Measurements from ENCODE around the gene TIPIN. TPM values are rescaled to one million over a fixed set of nuclear protein-coding genes. Genes with fewer than 3 reads are reported as not detected.
A peak's percentile ranks its signal among the peaks of the same experiment; 100 is the strongest.
"Not testable (repeated sequence)": the region's sequence is repeated elsewhere in the genome, so short reads cannot be mapped to it uniquely, and the experiment has no call there.

The TIPIN gene
- total and polyA plus RNA-seq, 8 donors: 2.3 to 13.8 (median 3.1) TPM; not detected in 1

- H3K27me3 ChIP-seq: no peaks in the 10 kb centered on the region
- intact Hi-C loops (cut with DNase I; ENCODE audit: low total_unique reads): no loop called here
- DNase-seq: no peak
- no peaks in the 10 kb centered on the region for H3K36me3 ChIP-seq
- no peaks in the 10 kb centered on the region for H3K4me1 ChIP-seq
- no peak overlapping the region for H3K4me3 ChIP-seq
- 90 to 100% (median 94%) methylated on average over 1 of the region's 1 CpG for WGBS, 5 donors
- TF ChIP-seq POLR2AphosphoS5 (IDR thresholded peaks at IDR 0.05) (no peak), POLR2A (IDR thresholded peaks at IDR 0.05) (no peak)
- H3K9me3 ChIP-seq: no peaks in the 10 kb centered on the region
- H3K27ac ChIP-seq: no peak overlapping the region
These were observed 6.3 kb upstream of the TIPIN start for GRCh38 chr15:66362776-66363175.

- WGBS, 5 donors: 82 to 94% (median 87%) methylated on average over 14 to 15 of the region's 15 CpGs
These were observed 5.4 kb upstream of the TIPIN start for GRCh38 chr15:66361745-66362460.

GRCh38 chr15:66359740-66360139, 3.3 kb upstream of the TIPIN start:
- no peaks in the 10 kb centered on the region for H3K36me3 ChIP-seq
- TF ChIP-seq EP300 (IDR thresholded peaks at IDR 0.05): no peak
- TF ChIP-seq POLR2AphosphoS5 (IDR thresholded peaks at IDR 0.05): no peak
- H3K4me3 ChIP-seq: no peak overlapping the region
- H3K27ac ChIP-seq: no peak overlapping the region
- WGBS, 5 donors: 73 to 88% (median 86%) methylated on average over 7 of the region's 7 CpGs
- no peaks in the 10 kb centered on the region for H3K9me3 ChIP-seq
- intact Hi-C loops (cut with DNase I; ENCODE audit: low total_unique reads): no loop called here
- DNase-seq: peak in 1 of 2 donors; percentile 19
- peaks cover 4 to 20% (median 15%) of the 10 kb centered on the region in 4 donors for H3K4me1 ChIP-seq
- no peaks in the 10 kb centered on the region for H3K27me3 ChIP-seq

More at GRCh38 chr15:66361745-66362460, 5.4 kb upstream of the TIPIN start:
- H3K4me3 ChIP-seq; DNase-seq; H3K27me3 ChIP-seq; H3K36me3 ChIP-seq; H3K9me3 ChIP-seq; H3K27ac ChIP-seq; intact Hi-C loops (cut with DNase I; ENCODE audit: low total_unique reads); H3K4me1 ChIP-seq: not testable (repeated sequence)

GRCh38 chr15:66356077-66356358, 467 bp downstream of the TIPIN start:
- WGBS, 5 donors: 3 to 10% (median 4%) methylated on average over 12 of the region's 12 CpGs
- DNase-seq: no peak
- H3K9me3 ChIP-seq: no peaks in the 10 kb centered on the region
- H3K4me1 ChIP-seq: peaks cover 4 to 20% (median 15%) of the 10 kb centered on the region in 4 donors
- intact Hi-C loops (cut with DNase I; ENCODE audit: low total_unique reads): no loop called here
- TF ChIP-seq CTCF (IDR thresholded peaks at IDR 0.05) (no peak), POLR2AphosphoS5 (IDR thresholded peaks at IDR 0.05) (no peak), EP300 (IDR thresholded peaks at IDR 0.05) (no peak), POLR2A (IDR thresholded peaks at IDR 0.05) (no peak)
- H3K27ac ChIP-seq: peak overlapping the region; percentile 71 to 88 (median 80)
- no peaks in the 10 kb centered on the region for H3K27me3 ChIP-seq
- peak overlapping the region; percentile 59 to 73 (median 65) for H3K4me3 ChIP-seq
- peaks cover 0 to 18% (median 17%) of the 10 kb centered on the region in 4 donors for H3K36me3 ChIP-seq

- 40 to 58% (median 49%) methylated on average over 5 of the region's 5 CpGs for WGBS, 5 donors
- DNase-seq; H3K4me1 ChIP-seq; H3K27me3 ChIP-seq; H3K9me3 ChIP-seq; H3K4me3 ChIP-seq; intact Hi-C loops (cut with DNase I; ENCODE audit: low total_unique reads); H3K27ac ChIP-seq: not testable (repeated sequence)
- peaks cover 0 to 59% (median 57%) of the 10 kb centered on the region in 4 donors for H3K36me3 ChIP-seq
These were observed 8.0 kb downstream of the TIPIN start for GRCh38 chr15:66348530-66348929.

- WGBS, 5 donors: 89 to 95% (median 93%) methylated on average over 14 of the region's 14 CpGs
- peaks cover 49 to 100% (median 100%) of the 10 kb centered on the region in 4 donors for H3K36me3 ChIP-seq
- no peaks in the 10 kb centered on the region for H3K9me3 ChIP-seq
- no peaks in the 10 kb centered on the region for H3K27me3 ChIP-seq
- DNase-seq: no peak
- TF ChIP-seq CTCF (IDR thresholded peaks at IDR 0.05): no peak
- TF ChIP-seq POLR2AphosphoS5 (IDR thresholded peaks at IDR 0.05): no peak
- no peak for TF ChIP-seq POLR2A (IDR thresholded peaks at IDR 0.05)
- no peak for TF ChIP-seq EP300 (IDR thresholded peaks at IDR 0.05)
- intact Hi-C loops (cut with DNase I; ENCODE audit: low total_unique reads): no loop called here
- H3K4me3 ChIP-seq: no peak overlapping the region
- H3K4me1 ChIP-seq: no peaks in the 10 kb centered on the region
- H3K27ac ChIP-seq: no peak overlapping the region
These were observed 27.7 kb downstream of the TIPIN start for GRCh38 chr15:66328771-66329170.
